ENCODE measurements around the gene ZNF74. TPM values are rescaled to one million over a fixed set of nuclear protein-coding genes. Genes with fewer than 3 reads are reported as not detected.

ZNF74 gene
- total RNA-seq, 1 experiment from 2014 or later: 34.3 TPM

GRCh38 chr22:20437613-20438426, 43.9 kb downstream of the ZNF74 start, which contains the start of gene SCARF2:
TSS of gene SCARF2 (minus strand) at chr22:20437825. CDS start at chr22:20437754, 71 bp downstream.
- Histone ChIP-seq H2BK15ac (ENCODE audit: low read depth, low read length) (no peak within 1 kb of the TSS), H3K23me2 (ENCODE audit: insufficient read length, low read depth, low read length, poor library complexity, severe bottlenecking) (peaks cover 17% of the 10 kb centered on the region), H3T11ph (ENCODE audit: low read length) (no peak within 1 kb of the TSS), H3K14ac (ENCODE audit: insufficient read depth, low read length) (0 out of 2 replicates have a peak within 1 kb of the TSS, but pooled peaks have one; percentile 31), H3K56ac (ENCODE audit: insufficient read length, low read depth, low read length) (no peak within 1 kb of the TSS), H2BK120ac (ENCODE audit: low read depth, low read length, poor library complexity, severe bottlenecking) (no peak within 1 kb of the TSS), H2AFZ (ENCODE audit: low read length) (no peak within 1 kb of the TSS), H3K4ac (ENCODE audit: low read depth, low read length) (no peak within 1 kb of the TSS), H3K27ac (ENCODE audit: insufficient read length, low read depth, low read length) (no peak within 1 kb of the TSS), H2BK20ac (ENCODE audit: low read depth, low read length, poor library complexity, severe bottlenecking) (no peak within 1 kb of the TSS), H3K4me2 (ENCODE audit: insufficient read depth, insufficient read length, low read length) (peak within 1 kb of the TSS; percentile 84), H3K18ac (ENCODE audit: insufficient read length, low read depth, low read length) (no peak within 1 kb of the TSS), H3K27me3 (ENCODE audit: insufficient read depth, low read length) (peaks cover 10% of the 10 kb centered on the region; the same call in 1 of the 2 replicates), H3K79me1 (ENCODE audit: insufficient read depth, low read depth, low read length, poor library complexity, severe bottlenecking) (no peaks in the 10 kb centered on the region), H3K9me3 (ENCODE audit: control insufficient read depth, low read depth, low read length) (no peaks in the 10 kb centered on the region), H3K4me1 (ENCODE audit: insufficient read depth, low read length) (0 out of 2 replicates have a peak, but pooled peaks cover 2% of the 10 kb centered on the region), H2BK5ac (ENCODE audit: insufficient read length, low read length) (no peak within 1 kb of the TSS), H3K9ac (ENCODE audit: extremely low read depth, insufficient read length, low read length) (no peak within 1 kb of the TSS), H4K91ac (ENCODE audit: insufficient read length, low read depth, low read length) (no peak within 1 kb of the TSS), H3K79me2 (ENCODE audit: insufficient read depth, low read length) (no peaks in the 10 kb centered on the region), H3K23ac (ENCODE audit: insufficient read length, low read depth, low read length) (no peak within 1 kb of the TSS), H2BK12ac (ENCODE audit: insufficient read length, low read depth, low read length) (no peak within 1 kb of the TSS), H4K5ac (ENCODE audit: insufficient read length, low read depth, low read length) (no peak within 1 kb of the TSS), H4K20me1 (ENCODE audit: control insufficient read depth, insufficient read depth, insufficient read length) (no peaks in the 10 kb centered on the region), H4K8ac (replicated peaks; ENCODE audit: insufficient read length, low read depth, low read length) (no peak within 1 kb of the TSS), H2AK5ac (ENCODE audit: insufficient read length, low read length) (no peak within 1 kb of the TSS)
- Mint-ChIP-seq H3K4me3 (peak within 1 kb of the TSS; percentile 77 to 96), H3K27ac (no peak within 1 kb of the TSS; a peak in 1 of 7 replicates), H3K36me3 (ENCODE audit: insufficient read depth in 1 of 3, low read depth in 3 of 3) (peaks cover 0 to 9% (median 2%) of the 10 kb centered on the region in 3 experiments; a peak in 4 of 7 replicates), H3K9me3 (no peaks in the 10 kb centered on the region), H3K27me3 (ENCODE audit: low read depth) (peaks cover 65% of the 10 kb centered on the region), H3K4me1 (peaks cover 18 to 22% of the 10 kb centered on the region in 2 experiments)
- WGBS (ENCODE audit: extremely low coverage, insufficient read length, low lambda C conversion rate): no CpG with 5 or more reads among the region's 95 CpGs
- DNase-seq: peak; percentile 70
- no peak for TF ChIP-seq CTCF (conservative IDR thresholded peaks at IDR 0.05)

All from H9 (cell line).